Natural killer cell (primary cell): ENCODE results near the gene ZNF484. TPM values are rescaled to one million over a fixed set of nuclear protein-coding genes. Genes with fewer than 3 reads are reported as not detected.
A peak's percentile ranks its signal among the peaks of the same experiment; 100 is the strongest.
"Not testable (repeated sequence)": the region's sequence is repeated elsewhere in the genome, so short reads cannot be mapped to it uniquely, and the experiment has no call there.

ENCODE experiments used
- ATAC-seq, 3 donors: fragments of 150-1000 bp in 2 of 3; fragments of 200-7000 bp in 1 of 3; cut with Tn5 transposase; 1 replicate in 1 of 3; 2 replicates in 2 of 3; pipeline ENCODE4 v1.10.0; 2021; ENCODE audit warnings: mild to moderate bottlenecking in 2 of 3, moderate library complexity in 2 of 3
- DNase-seq, 2 donors: peaks; one replicate each; pipeline versions ENCODE4 v3.0.0 to v3.0.0-alpha.2; 2013 to 2021; ENCODE audit warnings: mixed read lengths in 1 of 2
- H3K27ac ChIP-seq: one replicate; pipeline ENCODE4 v1.5.1; 2013; ENCODE audit warnings: mild to moderate bottlenecking, low read length
- H3K27me3 ChIP-seq: one replicate; pipeline ENCODE4 v1.6.1; 2013; ENCODE audit warnings: low read length; ENCODE audit not compliant: control insufficient read depth, insufficient read depth
- H3K36me3 ChIP-seq: one replicate; pipeline ENCODE4 v1.6.1; 2013; ENCODE audit warnings: low read length; ENCODE audit not compliant: control insufficient read depth, insufficient read depth
- H3K4me1 ChIP-seq: one replicate; pipeline ENCODE4 v1.6.1; 2013; ENCODE audit warnings: low read length; ENCODE audit not compliant: control insufficient read depth, insufficient read depth
- H3K4me3 ChIP-seq: one replicate; pipeline ENCODE4 v1.5.1; 2013; ENCODE audit warnings: low read length
- H3K9me3 ChIP-seq: one replicate; pipeline ENCODE4 v1.6.1; 2013; ENCODE audit warnings: low read length; ENCODE audit not compliant: control insufficient read depth, insufficient read depth
- H3K27ac Mint-ChIP-seq, 2 donors: one replicate each; pipeline ENCODE4 v1.8.0; 2022; ENCODE audit warnings: mild to moderate bottlenecking in 2 of 2, mixed read lengths in 2 of 2, moderate library complexity in 1 of 2
- H3K27me3 Mint-ChIP-seq, 2 donors: one replicate each; pipeline ENCODE4 v1.8.0; 2022; ENCODE audit warnings: low read depth in 2 of 2, mixed read lengths in 2 of 2
- H3K36me3 Mint-ChIP-seq: one replicate; pipeline ENCODE4 v1.8.0; 2022; ENCODE audit warnings: mixed read lengths
- H3K4me1 Mint-ChIP-seq, 2 donors: one replicate each; pipeline ENCODE4 v1.8.0; 2022; ENCODE audit warnings: mixed read lengths in 2 of 2
- H3K4me3 Mint-ChIP-seq: one replicate; pipeline ENCODE4 v1.8.0; 2022; ENCODE audit warnings: mild to moderate bottlenecking, moderate library complexity, mixed read lengths
- H3K9me3 Mint-ChIP-seq, 2 donors: one replicate each; pipeline ENCODE4 v1.8.0; 2022; ENCODE audit warnings: mixed read lengths in 2 of 2
- CTCF ChIP-seq: fragments of 200-600 bp; IDR thresholded peaks from one replicate; pipeline ENCODE4 v1.8.0; 2022; ENCODE audit warnings: antibody characterized with exemption
- WGBS: methylation state at CpG from one replicate; pipeline ENCODE4 v1.1.7; 2013; ENCODE audit warnings: missing lambda C conversion rate; ENCODE audit not compliant: insufficient coverage; 5-methylcytosine and 5-hydroxymethylcytosine counted together
- intact Hi-C: fragments of 100-400 bp; cut with micrococcal nuclease; formaldehyde crosslinking; loops from one replicate; pipeline ENCODE4 v1.14.2; 2022
- total RNA-seq, 4 donors: library from RNA; stranded (reverse); fragments of 120-200 nt in 1 of 4; gene quantifications; one replicate each; pipeline versions ENCODE4 v1.2.3 to v1.2.4, GENCODE V29; 2013 to 2022

The ZNF484 gene
- total RNA-seq, 3 donors from 2014 or later (not counting 1 experiment from before 2014, with no cell fraction given): 14.1 to 19.5 (median 16.2) TPM

GRCh38 chr9:92837191-92837590 lies 40.6 kb downstream of the ZNF484 start:
- DNase-seq (no peak), ATAC-seq (no peak)
- H3K4me3 ChIP-seq: no peak overlapping the region
- Mint-ChIP-seq H3K4me3 (no peak overlapping the region), H3K36me3 (peaks cover 19% of the 10 kb centered on the region), H3K27ac (no peak overlapping the region), H3K4me1 (no peaks in the 10 kb centered on the region), H3K9me3 (peaks cover 16 to 17% of the 10 kb centered on the region in 2 donors), H3K27me3 (no peaks in the 10 kb centered on the region)
- H3K36me3 ChIP-seq: no peaks in the 10 kb centered on the region
- WGBS: 97% methylated on average over 25 of the region's 25 CpGs
- peaks cover 22% of the 10 kb centered on the region for H3K9me3 ChIP-seq
- no peak overlapping the region for H3K27ac ChIP-seq
- H3K27me3 ChIP-seq: no peaks in the 10 kb centered on the region
- H3K4me1 ChIP-seq: no peaks in the 10 kb centered on the region
- intact Hi-C loops: no loop called here
- TF ChIP-seq CTCF: no peak

GRCh38 chr9:92829420-92829819 lies 48.4 kb downstream of the ZNF484 start:
- Histone ChIP-seq H3K27ac (no peak overlapping the region), H3K27me3 (peaks cover 3% of the 10 kb centered on the region), H3K4me3 (no peak overlapping the region), H3K4me1 (no peaks in the 10 kb centered on the region), H3K9me3 (peaks cover 2% of the 10 kb centered on the region), H3K36me3 (no peaks in the 10 kb centered on the region)
- DNase-seq (no peak), ATAC-seq (no peak)
- Mint-ChIP-seq H3K4me3 (no peak overlapping the region), H3K27ac (no peak overlapping the region), H3K27me3 (peaks cover 14 to 32% of the 10 kb centered on the region in 2 donors), H3K9me3 (peaks cover 5 to 10% of the 10 kb centered on the region in 2 donors), H3K36me3 (no peaks in the 10 kb centered on the region), H3K4me1 (no peaks in the 10 kb centered on the region)
- TF ChIP-seq CTCF: no peak
- WGBS: 91% methylated on average over 1 of the region's 2 CpGs
- intact Hi-C loops: no loop called here

- H3K27ac ChIP-seq, H3K36me3 Mint-ChIP-seq, H3K4me3 Mint-ChIP-seq, H3K9me3 Mint-ChIP-seq, H3K4me1 Mint-ChIP-seq, H3K4me1 ChIP-seq, H3K9me3 ChIP-seq, H3K4me3 ChIP-seq, intact Hi-C loops, ATAC-seq, DNase-seq, H3K36me3 ChIP-seq, H3K27ac Mint-ChIP-seq, H3K27me3 ChIP-seq: not testable (repeated sequence)
- peaks cover 21 to 43% of the 10 kb centered on the region in 2 donors for H3K27me3 Mint-ChIP-seq
- 88% methylated on average over 2 of the region's 2 CpGs for WGBS
Observed at GRCh38 chr9:92825065-92825464, 52.8 kb downstream of the ZNF484 start.

- Histone ChIP-seq H3K27me3 (no peaks in the 10 kb centered on the region), H3K9me3 (no peaks in the 10 kb centered on the region), H3K27ac (no peak overlapping the region), H3K4me1 (no peaks in the 10 kb centered on the region), H3K4me3 (no peak overlapping the region), H3K36me3 (no peaks in the 10 kb centered on the region)
- Mint-ChIP-seq H3K27me3 (peaks cover 25 to 41% of the 10 kb centered on the region in 2 donors), H3K4me3 (no peak overlapping the region), H3K27ac (no peak overlapping the region), H3K9me3 (no peaks in the 10 kb centered on the region), H3K4me1 (no peaks in the 10 kb centered on the region), H3K36me3 (no peaks in the 10 kb centered on the region)
- DNase-seq: no peak
- TF ChIP-seq CTCF: no peak
- WGBS: 67% methylated on average over 3 of the region's 3 CpGs
- ATAC-seq: no peak
- intact Hi-C loops: no loop called here
Observed at GRCh38 chr9:92820964-92821363, 56.9 kb downstream of the ZNF484 start.

GRCh38 chr9:92819898-92820297 lies 57.9 kb downstream of the ZNF484 start:
- DNase-seq, intact Hi-C loops, ATAC-seq: not testable (repeated sequence)

GRCh38 chr9:92809629-92810326 lies 68.1 kb downstream of the ZNF484 start:
- H3K4me3 ChIP-seq, H3K36me3 ChIP-seq, H3K27ac ChIP-seq, ATAC-seq, H3K9me3 Mint-ChIP-seq, H3K36me3 Mint-ChIP-seq, H3K9me3 ChIP-seq, intact Hi-C loops: not testable (repeated sequence)
- peaks cover 46 to 55% of the 10 kb centered on the region in 2 donors for H3K27me3 Mint-ChIP-seq
- H3K4me1 Mint-ChIP-seq: peaks cover 7 to 13% of the 10 kb centered on the region in 2 donors
- peak in 1 of 2 donors; percentile 23 for DNase-seq
- Histone ChIP-seq H3K27me3 (peaks cover 54% of the 10 kb centered on the region), H3K4me1 (peaks cover 28% of the 10 kb centered on the region)
- H3K4me3 Mint-ChIP-seq: peak overlapping the region; percentile 81
- peak overlapping the region in 1 of 2 donors; percentile 54 for H3K27ac Mint-ChIP-seq
- 4% methylated on average over 31 of the region's 34 CpGs for WGBS

More at GRCh38 chr9:92819898-92820297, 57.9 kb downstream of the ZNF484 start:
- WGBS: 75% methylated on average over 1 of the region's 1 CpG
- not testable (repeated sequence) for H3K9me3 ChIP-seq, H3K27me3 ChIP-seq, H3K36me3 Mint-ChIP-seq, H3K4me1 ChIP-seq, H3K4me3 ChIP-seq, H3K4me1 Mint-ChIP-seq, H3K9me3 Mint-ChIP-seq, H3K27ac ChIP-seq, H3K4me3 Mint-ChIP-seq, H3K27ac Mint-ChIP-seq, H3K36me3 ChIP-seq
- peaks cover 25 to 42% of the 10 kb centered on the region in 2 donors for H3K27me3 Mint-ChIP-seq
